Brain microvascular endothelial cell (primary cell): ENCODE results near the gene ADARB2.

ENCODE experiments used
- DNase-seq: peaks from one replicate; pipeline ENCODE4 v3.0.0-alpha.2; 2020
- H3K27ac ChIP-seq: fragments of 250-450 bp; sonication (Bioruptor Pico); 2 replicates; pipeline ENCODE4 v1.5.1; 2020; ENCODE audit warnings: mild to moderate bottlenecking, moderate library complexity
- H3K27me3 ChIP-seq: fragments of 250-450 bp; sonication (Bioruptor Pico); replicated peaks from 2 replicates; pipeline ENCODE4 v1.5.1; 2020; ENCODE audit warnings: mild to moderate bottlenecking
- H3K36me3 ChIP-seq: fragments of 250-450 bp; sonication (Bioruptor Pico); replicated peaks from 2 replicates; pipeline ENCODE4 v1.5.1; 2020; ENCODE audit warnings: mild to moderate bottlenecking
- H3K4me3 ChIP-seq: 2 replicates; pipeline ENCODE4 v1.5.1; 2011; ENCODE audit warnings: low read depth, mild to moderate bottlenecking, control low read depth, low read length, moderate library complexity
- in situ Hi-C: cut with HindIII; loops from 2 replicates; pipeline ENCODE4 v1.10.0; 2017; ENCODE audit warnings: low sequenced_read_pairs, low pct_ligation_motif_present
- TF ChIP-seq, protein P1 (sequence below): IDR thresholded peaks from 2 replicates; pipeline ENCODE4 v1.5.1; 2011; ENCODE audit warnings: low read depth, mild to moderate bottlenecking, moderate library complexity, low read length, control low read depth, inconsistent platforms; ENCODE audit errors: missing control alignments

ADARB2 gene

GRCh38 chr10:1709161-1709560 lies 28.2 kb downstream of the ADARB2 start:
- no peak for DNase-seq
- H3K36me3 ChIP-seq: no peaks in the 10 kb centered on the region
- H3K27ac ChIP-seq: no peak overlapping the region
- TF ChIP-seq, protein P1, sequence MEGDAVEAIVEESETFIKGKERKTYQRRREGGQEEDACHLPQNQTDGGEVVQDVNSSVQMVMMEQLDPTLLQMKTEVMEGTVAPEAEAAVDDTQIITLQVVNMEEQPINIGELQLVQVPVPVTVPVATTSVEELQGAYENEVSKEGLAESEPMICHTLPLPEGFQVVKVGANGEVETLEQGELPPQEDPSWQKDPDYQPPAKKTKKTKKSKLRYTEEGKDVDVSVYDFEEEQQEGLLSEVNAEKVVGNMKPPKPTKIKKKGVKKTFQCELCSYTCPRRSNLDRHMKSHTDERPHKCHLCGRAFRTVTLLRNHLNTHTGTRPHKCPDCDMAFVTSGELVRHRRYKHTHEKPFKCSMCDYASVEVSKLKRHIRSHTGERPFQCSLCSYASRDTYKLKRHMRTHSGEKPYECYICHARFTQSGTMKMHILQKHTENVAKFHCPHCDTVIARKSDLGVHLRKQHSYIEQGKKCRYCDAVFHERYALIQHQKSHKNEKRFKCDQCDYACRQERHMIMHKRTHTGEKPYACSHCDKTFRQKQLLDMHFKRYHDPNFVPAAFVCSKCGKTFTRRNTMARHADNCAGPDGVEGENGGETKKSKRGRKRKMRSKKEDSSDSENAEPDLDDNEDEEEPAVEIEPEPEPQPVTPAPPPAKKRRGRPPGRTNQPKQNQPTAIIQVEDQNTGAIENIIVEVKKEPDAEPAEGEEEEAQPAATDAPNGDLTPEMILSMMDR: no peak
- no peak overlapping the region for H3K4me3 ChIP-seq
- in situ Hi-C loops: no loop called here
- H3K27me3 ChIP-seq: no peaks in the 10 kb centered on the region

GRCh38 chr10:1708746-1709145 lies 28.6 kb downstream of the ADARB2 start:
- TF ChIP-seq, protein P1: no peak
- in situ Hi-C loops: no loop called here
- H3K27me3 ChIP-seq: no peaks in the 10 kb centered on the region
- H3K4me3 ChIP-seq: no peak overlapping the region
- DNase-seq: no peak
- H3K27ac ChIP-seq: no peak overlapping the region
- H3K36me3 ChIP-seq: no peaks in the 10 kb centered on the region

GRCh38 chr10:1706711-1707110 lies 30.6 kb downstream of the ADARB2 start:
- in situ Hi-C loops: no loop called here
- Histone ChIP-seq H3K4me3 (no peak overlapping the region), H3K27ac (no peak overlapping the region), H3K36me3 (no peaks in the 10 kb centered on the region), H3K27me3 (no peaks in the 10 kb centered on the region)
- TF ChIP-seq, protein P1: no peak
- no peak for DNase-seq

DNA sequence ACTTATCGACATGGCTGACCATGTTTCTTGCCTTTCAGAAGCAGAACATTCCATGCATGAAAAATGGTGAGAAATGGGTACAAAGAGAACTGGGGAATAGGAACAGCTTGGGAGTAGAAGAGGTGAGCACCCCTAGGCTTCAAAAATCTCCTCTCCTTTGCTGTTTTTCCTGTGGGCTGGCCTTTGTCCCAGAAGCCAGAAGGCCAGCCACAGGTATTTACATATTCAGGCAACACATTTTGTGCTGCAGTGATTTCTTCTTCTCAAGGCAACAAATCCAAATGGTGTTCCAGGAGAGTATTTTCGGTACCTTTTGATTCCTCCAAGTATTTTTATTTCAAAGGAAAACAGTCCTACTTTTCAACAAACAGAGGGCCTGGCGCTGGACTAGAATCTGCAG lies 31.1 kb downstream of the ADARB2 start:
- TF ChIP-seq, protein P1: no peak
- no peaks in the 10 kb centered on the region for H3K36me3 ChIP-seq
- in situ Hi-C loops: no loop called here
- H3K27ac ChIP-seq: no peak overlapping the region
- DNase-seq: no peak
- no peaks in the 10 kb centered on the region for H3K27me3 ChIP-seq
- no peak overlapping the region for H3K4me3 ChIP-seq

DNA sequence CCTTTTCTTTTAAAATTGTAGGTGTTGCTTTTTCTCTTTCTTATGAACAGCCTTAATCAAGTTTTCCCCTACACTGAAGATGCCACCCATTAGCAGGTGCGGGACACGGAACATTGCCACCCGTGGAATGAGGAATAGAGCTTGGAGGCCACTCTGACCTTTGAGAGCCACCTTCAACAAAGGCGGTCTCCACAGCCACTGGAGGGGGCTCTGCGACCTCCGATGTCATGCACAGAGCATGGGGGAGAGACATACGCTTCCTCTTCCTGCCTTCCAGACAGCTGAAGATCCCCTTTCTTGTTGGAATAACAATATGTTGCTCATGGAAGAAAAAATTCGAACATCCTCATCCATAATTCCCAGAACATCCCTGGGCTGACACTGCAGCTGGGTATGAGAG lies 39.1 kb downstream of the ADARB2 start:
- H3K27me3 ChIP-seq: no peaks in the 10 kb centered on the region
- in situ Hi-C loops: no loop called here
- TF ChIP-seq, protein P1: no peak
- no peaks in the 10 kb centered on the region for H3K36me3 ChIP-seq
- H3K4me3 ChIP-seq: no peak overlapping the region
- H3K27ac ChIP-seq: no peak overlapping the region
- no peak for DNase-seq

- H3K27ac ChIP-seq: no peak overlapping the region
- no peaks in the 10 kb centered on the region for H3K27me3 ChIP-seq
- H3K36me3 ChIP-seq: no peaks in the 10 kb centered on the region
- TF ChIP-seq, protein P1: no peak
- H3K4me3 ChIP-seq: no peak overlapping the region
- no peak for DNase-seq
- in situ Hi-C loops: no loop called here
These were observed 41.2 kb downstream of the ADARB2 start for GRCh38 chr10:1696106-1696505.
